GM23338 (cell line): Measurements from ENCODE around the gene KCTD17. TPM values are rescaled to one million over a fixed set of nuclear protein-coding genes. Genes with fewer than 3 reads are reported as not detected.

ENCODE experiments used
- ATAC-seq: fragments of 200-7000 bp; cut with Tn5 transposase; 3 replicates; pipeline ENCODE4 v1.9.1; 2020
- DNase-seq: peaks from one replicate; pipeline ENCODE4 v3.0.0-alpha.2; 2015; ENCODE audit warnings: low spot score
- H2AFZ ChIP-seq: fragments of 200-600 bp; sonication (generic); 2 replicates; pipeline ENCODE4 v1.8.0; 2016; ENCODE audit warnings: antibody characterized with exemption, mild to moderate bottlenecking, moderate library complexity
- H3F3A ChIP-seq: fragments of 200-600 bp; sonication (generic); replicated peaks from 2 replicates; pipeline ENCODE4 v1.8.0; 2017; ENCODE audit warnings: antibody characterized with exemption, mixed run types, low read depth
- H3K27ac ChIP-seq: fragments of 200-600 bp; sonication (generic); 2 replicates; pipeline ENCODE4 v1.6.1; 2016; ENCODE audit warnings: low read depth
- H3K27me3 ChIP-seq: fragments of 200-600 bp; sonication (generic); 2 replicates; pipeline ENCODE4 v1.8.0; 2016; ENCODE audit warnings: mild to moderate bottlenecking, mixed run types, moderate library complexity; ENCODE audit not compliant: insufficient read depth
- H3K36me3 ChIP-seq: fragments of 200-600 bp; sonication (generic); 2 replicates; pipeline ENCODE4 v1.8.0; 2016; ENCODE audit warnings: mild to moderate bottlenecking; ENCODE audit not compliant: insufficient read depth
- H3K4me1 ChIP-seq: fragments of 200-600 bp; sonication (generic); 2 replicates; pipeline ENCODE4 v1.8.0; 2016; ENCODE audit warnings: mild to moderate bottlenecking, moderate library complexity; ENCODE audit not compliant: insufficient read depth
- H3K4me2 ChIP-seq: fragments of 200-600 bp; sonication (generic); 2 replicates; pipeline ENCODE4 v1.7.1; 2017; ENCODE audit warnings: mixed run types
- H3K4me3 ChIP-seq: fragments of 200-600 bp; sonication (generic); 2 replicates; pipeline ENCODE4 v1.6.1; 2016; ENCODE audit warnings: mixed run types
- H3K79me2 ChIP-seq: fragments of 200-600 bp; sonication (generic); replicated peaks from 2 replicates; pipeline ENCODE4 v1.8.0; 2017; ENCODE audit warnings: mild to moderate bottlenecking; ENCODE audit not compliant: insufficient read depth
- H3K9me2 ChIP-seq: fragments of 200-600 bp; sonication (generic); 2 replicates; pipeline ENCODE4 v1.8.0; 2017; ENCODE audit not compliant: insufficient read depth
- H4K20me1 ChIP-seq: fragments of 200-600 bp; sonication (generic); replicated peaks from 2 replicates; pipeline ENCODE4 v1.8.0; 2017; ENCODE audit warnings: mild to moderate bottlenecking; ENCODE audit not compliant: insufficient read depth
- H3K27ac Mint-ChIP-seq: 2 replicates; pipeline ENCODE4 v1.8.0; 2020; ENCODE audit warnings: inconsistent platforms, mild to moderate bottlenecking, moderate library complexity, mixed read lengths
- H3K27me3 Mint-ChIP-seq: 3 replicates; pipeline ENCODE4 v1.8.0; 2022; ENCODE audit warnings: low read depth, mild to moderate bottlenecking, moderate library complexity, mixed read lengths, inconsistent platforms; ENCODE audit not compliant: insufficient read depth, poor library complexity
- H3K36me3 Mint-ChIP-seq: 3 replicates; pipeline ENCODE4 v1.8.0; 2021; ENCODE audit warnings: low read depth, mild to moderate bottlenecking, inconsistent platforms, moderate library complexity, mixed read lengths
- H3K4me1 Mint-ChIP-seq: 3 replicates; pipeline ENCODE4 v1.8.0; 2020; ENCODE audit warnings: mild to moderate bottlenecking, inconsistent platforms, mixed read lengths
- H3K4me3 Mint-ChIP-seq: 3 replicates; pipeline ENCODE4 v1.8.0; 2021; ENCODE audit warnings: moderate library complexity, mild to moderate bottlenecking, inconsistent platforms, mixed read lengths
- H3K9me3 Mint-ChIP-seq: 3 replicates; pipeline ENCODE4 v1.8.0; 2020; ENCODE audit warnings: moderate library complexity, mild to moderate bottlenecking, inconsistent platforms, mixed read lengths
- CREB1 ChIP-seq: fragments of 250-450 bp; sonication (Bioruptor Pico); IDR thresholded peaks from 2 replicates; pipeline ENCODE4 v1.5.0; 2020; ENCODE audit warnings: low read depth, mild to moderate bottlenecking, moderate library complexity
- CTCF ChIP-seq, 2 experiments: fragments of 200-600 bp in 1 of 2; sonication (generic) in 1 of 2; conservative IDR thresholded peaks; 2 replicates each; pipeline versions ENCODE4 v1.5.1 to v1.6.1; 2016 to 2017; ENCODE audit warnings: antibody characterized with exemption in 2 of 2, low read depth in 2 of 2, mild to moderate bottlenecking in 2 of 2, moderate library complexity in 1 of 2
- ETS1 ChIP-seq: IDR thresholded peaks from 2 replicates; pipeline ENCODE4 v1.6.1; 2016; ENCODE audit warnings: antibody characterized with exemption
- EZH2 ChIP-seq: fragments of 200-600 bp; sonication (generic); IDR thresholded peaks from one replicate; pipeline ENCODE4 v1.8.0; 2017; ENCODE audit warnings: antibody characterized with exemption, mild to moderate bottlenecking, low read depth; ENCODE audit not compliant: unreplicated experiment
- NANOG ChIP-seq: IDR thresholded peaks from 2 replicates; pipeline ENCODE4 v1.6.1; 2016; ENCODE audit warnings: antibody characterized with exemption, borderline replicate concordance
- POLR2AphosphoS5 ChIP-seq: IDR thresholded peaks from 2 replicates; pipeline ENCODE4 v1.6.1; 2016; ENCODE audit warnings: antibody characterized with exemption, low read depth
- REST ChIP-seq: IDR thresholded peaks from one replicate; pipeline ENCODE4 v1.6.1; 2018; ENCODE audit warnings: antibody characterized with exemption; ENCODE audit not compliant: unreplicated experiment
- STAT1 ChIP-seq: IDR thresholded peaks from one replicate; pipeline ENCODE4 v1.6.1; 2016; ENCODE audit warnings: antibody characterized with exemption; ENCODE audit not compliant: unreplicated experiment
- ZNF331 ChIP-seq: fragments of 250-450 bp; sonication (Bioruptor Pico); IDR thresholded peaks from 2 replicates; pipeline ENCODE4 v1.5.0; 2020; ENCODE audit warnings: low read depth, mild to moderate bottlenecking, moderate library complexity
- polyA plus RNA-seq: library from polyadenylated mRNA; unstranded; fragments of >200 nt; fragmentation: Nextera tagmentation; extraction: Ambion mirVana; gene quantifications from 2 replicates; pipeline ENCODE4 v1.2.1, GENCODE V29; 2016
- total RNA-seq: library from RNA; depleted of rRNA; stranded (reverse); fragments of >200 nt; shearing (Covaris generic); gene quantifications from 2 replicates; pipeline ENCODE4 v1.2.3, GENCODE V29; 2014

Gene KCTD17
- total and polyA plus RNA-seq, 2 experiments from 2014 or later = 25.1 to 35.0 TPM

- Mint-ChIP-seq H3K4me3 (no peak overlapping the region), H3K27me3 (peaks cover 10% of the 10 kb centered on the region)
Measured at GRCh38 chr22:37002633-37003032, 48.9 kb upstream of the KCTD17 start.

GRCh38 chr22:37007651-37008050 lies 43.9 kb upstream of the KCTD17 start:
- DNase-seq = peak; percentile 46
- no peak for TF ChIP-seq EZH2
- no peak for TF ChIP-seq NANOG
- no peak for TF ChIP-seq CTCF (conservative IDR thresholded peaks at IDR 0.05; ENCODE audit: low read depth in 2 of 2)
- TF ChIP-seq ETS1 = no peak
- TF ChIP-seq CREB1 (CRISPR knock-in tag) = no peak
- TF ChIP-seq STAT1 = no peak
- no peak for TF ChIP-seq REST

More at GRCh38 chr22:37002633-37003032, 48.9 kb upstream of the KCTD17 start:
- Histone ChIP-seq H3K79me2 (no peaks in the 10 kb centered on the region), H3K9me2 (no peaks in the 10 kb centered on the region), H3K27me3 (no peaks in the 10 kb centered on the region), H2AFZ (peak overlapping the region; percentile 38; the same call in 1 of the 2 replicates), H3K36me3 (no peaks in the 10 kb centered on the region), H3K4me3 (no peak overlapping the region), H3K4me1 (0 out of 2 replicates have a peak, but pooled peaks cover 5% of the 10 kb centered on the region), H3K4me2 (no peak overlapping the region), H3K27ac (no peak overlapping the region), H4K20me1 (no peaks in the 10 kb centered on the region), H3F3A (no peaks in the 10 kb centered on the region)
- no peaks in the 10 kb centered on the region for H3K9me3 Mint-ChIP-seq
- TF ChIP-seq CREB1 (CRISPR knock-in tag) (no peak), NANOG (no peak), STAT1 (no peak), ETS1 (no peak), POLR2AphosphoS5 (no peak), ZNF331 (no peak)
- no peak overlapping the region; the same call in 1 of the 2 replicates for H3K27ac Mint-ChIP-seq
- peaks cover 2% of the 10 kb centered on the region; the same call in 1 of the 3 replicates for H3K4me1 Mint-ChIP-seq
- H3K36me3 Mint-ChIP-seq = no peaks in the 10 kb centered on the region
- DNase-seq = no peak
- no peak for ATAC-seq

More at GRCh38 chr22:37007651-37008050, 43.9 kb upstream of the KCTD17 start:
- no peak overlapping the region for H3K4me3 Mint-ChIP-seq
- H3K27me3 Mint-ChIP-seq = peaks cover 21% of the 10 kb centered on the region
- Histone ChIP-seq H3K4me3 (no peak overlapping the region), H3K9me2 (no peaks in the 10 kb centered on the region), H3K79me2 (no peaks in the 10 kb centered on the region), H3F3A (no peaks in the 10 kb centered on the region), H3K4me2 (no peak overlapping the region), H2AFZ (no peak overlapping the region), H4K20me1 (no peaks in the 10 kb centered on the region), H3K4me1 (no peaks in the 10 kb centered on the region), H3K36me3 (no peaks in the 10 kb centered on the region), H3K27me3 (no peaks in the 10 kb centered on the region), H3K27ac (no peak overlapping the region)
- ATAC-seq = peak; percentile 66
- H3K9me3 Mint-ChIP-seq = no peaks in the 10 kb centered on the region; the same call in 2 of the 3 replicates
- H3K36me3 Mint-ChIP-seq = no peaks in the 10 kb centered on the region
- H3K27ac Mint-ChIP-seq = no peak overlapping the region
- H3K4me1 Mint-ChIP-seq = no peaks in the 10 kb centered on the region
